Activated CD4-positive, alpha-beta T cell treated with anti-CD3 and anti-CD28 coated beads for 36 hours (primary cell): ENCODE results near the gene MPO. TPM values are rescaled to one million over a fixed set of nuclear protein-coding genes. Genes with fewer than 3 reads are reported as not detected.

ENCODE experiments used
- ATAC-seq: fragments of 200-7000 bp; cut with Tn5 transposase; one replicate; pipeline ENCODE4 v1.10.0; 2021; ENCODE audit warnings: mild to moderate bottlenecking, moderate library complexity
- CTCF ChIA-PET: fragments of 350-600 bp; sonication (Branson Sonifier 250); formaldehyde crosslinking; loops from one replicate; lab custom pipeline; 2021; ENCODE audit warnings: antibody characterized with exemption; lab: Charles Lee
- POLR2A ChIA-PET: fragments of 350-600 bp; sonication (Branson Sonifier 250); formaldehyde crosslinking; loops from one replicate; lab custom pipeline; 2021; ENCODE audit warnings: antibody characterized with exemption, inconsistent platforms; lab: Charles Lee
- DNase-seq: peaks from one replicate; pipeline ENCODE4 v3.0.0-alpha.2; 2020
- H3K27ac Mint-ChIP-seq: one replicate; pipeline ENCODE4 v1.8.0; 2021; ENCODE audit warnings: mixed read lengths
- H3K27me3 Mint-ChIP-seq: one replicate; pipeline ENCODE4 v1.8.0; 2021; ENCODE audit warnings: mixed read lengths
- H3K36me3 Mint-ChIP-seq: one replicate; pipeline ENCODE4 v1.8.0; 2021; ENCODE audit warnings: low read depth, mixed read lengths
- H3K4me1 Mint-ChIP-seq: one replicate; pipeline ENCODE4 v1.8.0; 2021; ENCODE audit warnings: mixed read lengths
- H3K4me3 Mint-ChIP-seq: one replicate; pipeline ENCODE4 v1.8.0; 2021; ENCODE audit warnings: mild to moderate bottlenecking, moderate library complexity, mixed read lengths
- H3K9me3 Mint-ChIP-seq: one replicate; pipeline ENCODE4 v1.8.0; 2021; ENCODE audit warnings: low read depth, mixed read lengths
- intact Hi-C, 2 experiments: fragments of 100-400 bp; cut with DNase I in 1 of 2; cut with micrococcal nuclease in 1 of 2; formaldehyde crosslinking; loops; one replicate each; pipeline versions ENCODE4 v1.14.2 to v1.15.1; 2022 to 2024; cut with DNase I, micrococcal nuclease
- total RNA-seq, 2 experiments: library from RNA; stranded (reverse); gene quantifications; one replicate each; pipeline ENCODE4 v1.2.3, GENCODE V29; 2021

MPO gene
- total RNA-seq, 2 experiments from 2014 or later: 0.07 TPM; not detected in 1

DNA sequence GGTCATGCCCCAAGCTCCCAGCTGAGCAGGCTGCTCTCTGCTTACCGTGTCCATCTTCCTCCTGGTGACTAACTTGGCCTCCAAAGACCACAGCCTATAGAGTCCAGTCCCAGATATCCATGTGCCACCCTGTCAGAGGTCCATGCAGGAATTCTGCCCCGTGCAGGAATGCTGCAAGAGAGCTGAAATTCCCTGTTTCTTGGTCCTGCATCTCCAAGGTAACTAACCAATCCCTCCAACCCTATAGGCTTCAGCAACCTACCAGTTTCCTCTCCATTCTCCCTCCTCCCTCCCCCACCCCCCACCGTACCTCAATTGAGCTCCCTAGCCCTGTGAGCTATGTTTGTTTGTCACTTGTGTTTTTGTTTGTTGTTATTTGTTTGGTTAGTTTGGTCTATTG lies 52.1 kb downstream of the MPO start:
- intact Hi-C loops: no loop called here
- Mint-ChIP-seq H3K36me3 (no peaks in the 10 kb centered on the region), H3K27ac (no peak overlapping the region), H3K4me3 (no peak overlapping the region), H3K27me3 (peaks cover 20% of the 10 kb centered on the region), H3K9me3 (no peaks in the 10 kb centered on the region), H3K4me1 (peaks cover 15% of the 10 kb centered on the region)
- DNase-seq (no peak), ATAC-seq (no peak)
- ChIA-PET POLR2A (no interaction called here), CTCF (interaction anchor here (1.3 to 2.3 kb wide), 4 partner anchors 13 to 29 kb away, joined by 3 to 7 read pairs (median 4); no protein-coding TSS in a partner anchor)

DNA sequence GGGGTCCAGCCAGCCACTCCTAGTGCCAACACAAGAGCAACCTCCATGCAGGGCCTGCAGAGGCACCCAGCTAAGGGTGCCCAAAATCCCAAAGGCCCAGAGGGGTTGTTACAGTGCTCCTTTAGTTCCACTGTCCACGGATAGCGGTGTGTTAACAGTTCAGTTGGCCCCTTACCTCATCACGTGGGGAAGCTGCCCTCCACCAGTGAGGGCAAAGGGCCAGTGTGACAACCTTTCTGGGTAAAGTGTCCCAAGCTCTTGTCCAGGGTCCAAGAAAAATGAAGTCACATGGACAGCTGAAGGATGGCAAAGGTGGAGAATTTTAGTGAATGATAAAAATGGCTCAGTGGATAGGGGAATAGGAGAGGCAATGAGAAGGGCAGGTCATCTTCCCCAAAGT lies 53.0 kb downstream of the MPO start:
- H3K4me3 Mint-ChIP-seq: no peak overlapping the region
- no peaks in the 10 kb centered on the region for H3K36me3 Mint-ChIP-seq
- CTCF ChIA-PET: interaction anchor here (0.6 to 2.3 kb wide), 5 partner anchors 14 to 690 kb away, joined by 3 to 7 read pairs (median 4); no protein-coding TSS in a partner anchor
- no peak overlapping the region for H3K27ac Mint-ChIP-seq
- H3K27me3 Mint-ChIP-seq: peaks cover 19% of the 10 kb centered on the region
- H3K9me3 Mint-ChIP-seq: no peaks in the 10 kb centered on the region
- POLR2A ChIA-PET: interaction anchor here (0.6 kb wide), 1 partner anchor 146 kb away, joined by 3 read pairs; no protein-coding TSS in a partner anchor
- ATAC-seq (no peak), DNase-seq (no peak)
- intact Hi-C loops: no loop called here
- peaks cover 12% of the 10 kb centered on the region for H3K4me1 Mint-ChIP-seq

DNA sequence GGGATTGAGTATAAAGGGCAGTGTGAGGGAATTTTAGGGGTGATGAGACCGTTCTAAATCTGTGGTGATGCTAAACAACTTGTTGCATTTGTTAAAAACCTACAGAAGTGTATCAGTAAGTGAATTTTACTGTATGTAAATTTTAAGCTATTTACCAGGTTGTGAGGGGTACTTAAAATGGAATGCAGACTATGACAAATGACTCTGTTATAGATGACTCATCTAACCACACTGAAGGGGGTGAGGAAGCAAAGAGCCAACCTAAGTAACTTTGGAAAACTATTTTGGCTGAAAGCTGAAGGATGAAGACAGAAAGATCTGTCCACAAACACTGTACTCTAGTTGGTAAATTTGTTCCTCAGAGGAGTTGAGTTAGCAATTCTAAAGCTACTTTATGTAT lies 56.4 kb downstream of the MPO start:
- DNase-seq: no peak
- ChIA-PET CTCF (interaction anchor here (0.6 to 2.0 kb wide), 2 partner anchors 12 to 86 kb away, joined by 3 to 5 read pairs; no protein-coding TSS in a partner anchor), POLR2A (no interaction called here)
- peaks cover 14% of the 10 kb centered on the region for H3K4me1 Mint-ChIP-seq
- H3K27ac Mint-ChIP-seq: no peak overlapping the region
- no peaks in the 10 kb centered on the region for H3K36me3 Mint-ChIP-seq
- no peaks in the 10 kb centered on the region for H3K9me3 Mint-ChIP-seq
- no peak overlapping the region for H3K4me3 Mint-ChIP-seq
- H3K27me3 Mint-ChIP-seq: peaks cover 17% of the 10 kb centered on the region
- ATAC-seq: peak; percentile 71
- intact Hi-C loops: no loop called here

Other genes with a start within 250 kb of the MPO start
- 10 to 100 TPM; 21.3 to 28.3 TPM for gene DYNLL2, start 197.5 kb downstream of the MPO start, total RNA-seq
- under 1 TPM; 0.16 to 0.27 TPM for gene OR4D1, start 132.6 kb downstream of the MPO start, total RNA-seq
- gene OR4D2, start 114.0 kb downstream of the MPO start, total RNA-seq: not detected
- gene EPX, start 88.2 kb downstream of the MPO start, total RNA-seq: not detected
- gene MKS1, start 61.7 kb downstream of the MPO start, total RNA-seq: 10 to 100 TPM; 20.4 to 22.5 TPM
- gene LPO, start 42.4 kb downstream of the MPO start, total RNA-seq: under 1 TPM in 1 of 2 experiments, not detected in 1; 0.14 TPM
- 10 to 100 TPM; 11.8 to 12.4 TPM for gene TSPOAP1, start 47.9 kb upstream of the MPO start, total RNA-seq
- gene SUPT4H1, start 71.3 kb upstream of the MPO start, total RNA-seq: 100 to 1,000 TPM; 106 to 129 TPM
- gene RNF43, start 136.6 kb upstream of the MPO start, total RNA-seq: 1 to 10 TPM in 1 of 2 experiments, under 1 TPM in 1; 0.71 to 1.0 TPM
- gene HSF5, start 207.5 kb upstream of the MPO start, total RNA-seq: 1 to 10 TPM; 2.6 to 3.1 TPM
- gene MTMR4, start 233.7 kb upstream of the MPO start, total RNA-seq: 10 to 100 TPM; 69.2 to 77.9 TPM